HEK293T (cell line): Measurements from ENCODE around the gene ABHD17C.

Experiments
- ARNT ChIP-seq: fragments of 450-650 bp; IDR thresholded peaks from 2 replicates; pipeline ENCODE4 v1.6.1; 2017; ENCODE audit warnings: mild to moderate bottlenecking
- BHLHE40 ChIP-seq: fragments of 450-650 bp; IDR thresholded peaks from 2 replicates; pipeline ENCODE4 v1.6.1; 2016; ENCODE audit warnings: mild to moderate bottlenecking, moderate library complexity, borderline replicate concordance
- ELF4 ChIP-seq: fragments of 450-650 bp; IDR thresholded peaks from 2 replicates; pipeline ENCODE4 v1.6.1; 2017; ENCODE audit warnings: antibody characterized with exemption
- FOXA1 ChIP-seq: fragments of 450-650 bp; IDR thresholded peaks from 2 replicates; pipeline ENCODE4 v1.6.1; 2016; ENCODE audit warnings: mild to moderate bottlenecking
- FOXK2 ChIP-seq: fragments of 450-650 bp; IDR thresholded peaks from 2 replicates; pipeline ENCODE4 v1.6.1; 2016; ENCODE audit warnings: mild to moderate bottlenecking
- FOXM1 ChIP-seq: fragments of 450-650 bp; IDR thresholded peaks from 2 replicates; pipeline ENCODE4 v1.6.1; 2017; ENCODE audit warnings: mild to moderate bottlenecking, borderline replicate concordance
- HDGF ChIP-seq: fragments of 450-650 bp; IDR thresholded peaks from 2 replicates; pipeline ENCODE4 v1.6.1; 2017; ENCODE audit warnings: antibody characterized with exemption, borderline replicate concordance
- LEF1 ChIP-seq: fragments of 450-650 bp; IDR thresholded peaks from 2 replicates; pipeline ENCODE4 v1.6.1; 2017; ENCODE audit warnings: mild to moderate bottlenecking, borderline replicate concordance
- NFRKB ChIP-seq: fragments of 450-650 bp; IDR thresholded peaks from 2 replicates; pipeline ENCODE4 v1.6.1; 2016; ENCODE audit warnings: mild to moderate bottlenecking, moderate library complexity
- PKNOX1 ChIP-seq: fragments of 450-650 bp; IDR thresholded peaks from 2 replicates; pipeline ENCODE4 v1.6.1; 2016
- SP1 ChIP-seq: fragments of 450-650 bp; IDR thresholded peaks from 2 replicates; pipeline ENCODE4 v1.6.1; 2017
- SUZ12 ChIP-seq: fragments of 450-650 bp; IDR thresholded peaks from 2 replicates; pipeline ENCODE4 v1.6.1; 2016; ENCODE audit warnings: mild to moderate bottlenecking
- TARDBP ChIP-seq: fragments of 450-650 bp; IDR thresholded peaks from 2 replicates; pipeline ENCODE4 v1.6.1; 2016
- ZNF384 ChIP-seq: fragments of 450-650 bp; IDR thresholded peaks from 2 replicates; pipeline ENCODE4 v1.6.1; 2016

GRCh38 chr15:80669663-80670273 is 25.3 kb upstream of the ABHD17C start:
- TF ChIP-seq SP1 (no peak), SUZ12 (no peak), BHLHE40 (no peak), TARDBP (no peak), ELF4 (no peak), ZNF384 (no peak), ARNT (no peak), HDGF (no peak), LEF1 (no peak), NFRKB (no peak), FOXK2 (no peak), FOXA1 (no peak), PKNOX1 (no peak), FOXM1 (no peak)
